Left lung (tissue), 10 donors: ENCODE results near the gene SLC25A25. TPM values are rescaled to one million over a fixed set of nuclear protein-coding genes. Genes with fewer than 3 reads are reported as not detected.
A peak's percentile ranks its signal among the peaks of the same experiment; 100 is the strongest.

ENCODE experiments used
- ATAC-seq: fragments of 200-7000 bp; cut with Tn5 transposase; one replicate; pipeline ENCODE4 v1.9.1; 2020; ENCODE audit warnings: moderate library complexity
- DNase-seq, 4 donors: peaks; one replicate each; pipeline ENCODE4 v3.0.0-alpha.2; 2013 to 2020
- H3K27ac ChIP-seq, 2 donors: fragments of 200-600 bp; sonication (generic) in 1 of 2; one replicate each; pipeline versions ENCODE4 v1.5.0 to v1.8.0; 2020 to 2021
- H3K27me3 ChIP-seq, 2 donors: fragments of 200-600 bp; sonication (generic) in 1 of 2; one replicate each; pipeline versions ENCODE4 v1.5.0 to v1.8.0; 2020 to 2021
- H3K36me3 ChIP-seq, 2 donors: fragments of 200-600 bp; sonication (generic) in 1 of 2; one replicate each; pipeline versions ENCODE4 v1.5.0 to v1.8.0; 2020 to 2021
- H3K4me1 ChIP-seq, 2 donors: fragments of 200-600 bp; one replicate each; pipeline ENCODE4 v1.8.0; 2021
- H3K4me3 ChIP-seq, 2 donors: fragments of 200-600 bp; sonication (generic) in 1 of 2; one replicate each; pipeline versions ENCODE4 v1.5.0 to v1.8.0; 2020 to 2021; ENCODE audit warnings: mild to moderate bottlenecking in 1 of 2
- H3K9me3 ChIP-seq, 2 donors: fragments of 200-600 bp; sonication (generic) in 1 of 2; one replicate each; pipeline versions ENCODE4 v1.5.0 to v1.8.0; 2020 to 2021
- CTCF ChIP-seq, 2 donors: fragments of 200-600 bp; sonication (generic) in 1 of 2; IDR thresholded peaks; one replicate each; pipeline versions ENCODE4 v1.5.0 to v1.8.0; 2021; ENCODE audit warnings: antibody characterized with exemption in 2 of 2
- intact Hi-C, 2 donors: fragments of 100-400 bp; cut with DNase I; formaldehyde crosslinking; loops; one replicate each; pipeline versions ENCODE4 v1.11.2 to v1.14.2; 2022
- polyA plus RNA-seq, 6 donors: library from polyadenylated mRNA; unstranded; fragments of 120-200 nt; gene quantifications; one replicate each; pipeline ENCODE4 v1.2.1, GENCODE V29; 2013; ENCODE audit not compliant: insufficient read length in 6 of 6
- total RNA-seq, 2 donors: library from RNA; stranded (reverse); fragmentation: NEBNext Ultra II Directional; extraction: Animal tissue kit (Norgen Biotek cat#: 25700); gene quantifications; one replicate each; pipeline ENCODE4 v1.2.1, GENCODE V29; 2021
- donor health status: DM: no; HTN: yes; CAD: no.
- donor health status: DM: no; HTN: no; CAD: no.

Gene SLC25A25
- total and polyA plus RNA-seq, 8 donors: 9.8 to 21.0 (median 15.4) TPM

GRCh38 chr9:128024761-128025308 lies 43.2 kb upstream of the SLC25A25 start:
- Histone ChIP-seq H3K4me1 (peaks cover 0 to 20% of the 10 kb centered on the region in 2 donors), H3K27ac (no peak overlapping the region), H3K4me3 (no peak overlapping the region), H3K27me3 (no peaks in the 10 kb centered on the region), H3K36me3 (no peaks in the 10 kb centered on the region), H3K9me3 (no peaks in the 10 kb centered on the region)
- no peak for ATAC-seq
- no peak for TF ChIP-seq CTCF (IDR thresholded peaks at IDR 0.05)
- intact Hi-C loops: no loop called here
- no peak for DNase-seq

GRCh38 chr9:128025736-128026135 lies 42.3 kb upstream of the SLC25A25 start:
- DNase-seq (no peak), ATAC-seq (no peak)
- intact Hi-C loops: no loop called here
- TF ChIP-seq CTCF (IDR thresholded peaks at IDR 0.05): no peak
- Histone ChIP-seq H3K36me3 (no peaks in the 10 kb centered on the region), H3K4me3 (no peak overlapping the region), H3K27me3 (no peaks in the 10 kb centered on the region), H3K4me1 (peaks cover 0 to 20% of the 10 kb centered on the region in 2 donors), H3K27ac (peak overlapping the region in 1 of 2 donors; percentile 13), H3K9me3 (no peaks in the 10 kb centered on the region)

- peak; percentile 45 for ATAC-seq
- intact Hi-C loops: no loop called here
Observed at GRCh38 chr9:128026255-128026772, 41.7 kb upstream of the SLC25A25 start.

GRCh38 chr9:128026773-128027541 lies 41.1 kb upstream of the SLC25A25 start:
- Histone ChIP-seq H3K9me3 (no peaks in the 10 kb centered on the region), H3K27me3 (no peaks in the 10 kb centered on the region), H3K36me3 (no peaks in the 10 kb centered on the region), H3K27ac (peak overlapping the region; percentile 15 to 59), H3K4me1 (peaks cover 0 to 20% of the 10 kb centered on the region in 2 donors), H3K4me3 (no peak overlapping the region)
- peak; percentile 18 for ATAC-seq
- intact Hi-C loops: no loop called here
- DNase-seq: no peak
- TF ChIP-seq CTCF (IDR thresholded peaks at IDR 0.05): no peak

More at GRCh38 chr9:128026255-128026772, 41.7 kb upstream of the SLC25A25 start:
- H3K27ac ChIP-seq: peak overlapping the region; percentile 15 to 59
- DNase-seq: no peak
- H3K36me3 ChIP-seq: no peaks in the 10 kb centered on the region
- no peaks in the 10 kb centered on the region for H3K9me3 ChIP-seq
- TF ChIP-seq CTCF (IDR thresholded peaks at IDR 0.05): no peak
- H3K4me3 ChIP-seq: no peak overlapping the region
- no peaks in the 10 kb centered on the region for H3K27me3 ChIP-seq
- H3K4me1 ChIP-seq: peaks cover 0 to 20% of the 10 kb centered on the region in 2 donors

- H3K27ac ChIP-seq: peak overlapping the region in 1 of 2 donors; percentile 59
- ATAC-seq: no peak
- DNase-seq: no peak
Observed at GRCh38 chr9:128027705-128028104, 40.3 kb upstream of the SLC25A25 start.

More at GRCh38 chr9:128027705-128028104, 40.3 kb upstream of the SLC25A25 start:
- H3K27me3 ChIP-seq: no peaks in the 10 kb centered on the region
- peaks cover 0 to 20% of the 10 kb centered on the region in 2 donors for H3K4me1 ChIP-seq
- no peaks in the 10 kb centered on the region for H3K9me3 ChIP-seq
- H3K4me3 ChIP-seq: no peak overlapping the region
- no peak for TF ChIP-seq CTCF (IDR thresholded peaks at IDR 0.05)
- no peaks in the 10 kb centered on the region for H3K36me3 ChIP-seq
- intact Hi-C loops: no loop called here
